Measurements from ENCODE around the gene SPRR5. TPM values are rescaled to one million over a fixed set of nuclear protein-coding genes. Genes with fewer than 3 reads are reported as not detected.
A peak's percentile ranks its signal among the peaks of the same experiment; 100 is the strongest.

The SPRR5 gene
- polyA plus RNA-seq, 1 experiment, result not detected

DNA sequence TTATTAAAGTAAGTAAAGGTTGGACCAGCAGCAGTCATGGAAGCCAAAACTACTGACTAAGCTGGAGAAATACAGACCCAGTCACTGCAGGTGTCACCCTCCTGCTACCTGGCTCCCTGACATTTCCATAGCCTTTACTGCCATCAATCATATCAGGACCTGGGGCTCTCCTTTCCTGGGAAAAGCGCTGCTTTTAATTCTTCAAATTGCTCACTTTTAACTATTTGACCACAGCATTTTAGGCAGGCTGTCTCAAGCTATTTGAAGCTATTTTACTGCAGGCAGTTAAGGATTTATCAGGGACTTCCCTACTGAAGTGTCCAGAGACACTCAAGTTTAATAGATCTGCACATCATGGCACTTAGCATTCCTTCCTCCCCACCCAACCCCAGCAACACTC lies 34.5 kb upstream of the SPRR5 start:
- Histone ChIP-seq H3K9me3 (ENCODE audit: control insufficient read depth, insufficient read depth, low read length) (peaks cover 24% of the 10 kb centered on the region), H3K27ac (ENCODE audit: low read depth, low read length) (no peak overlapping the region), H3K4me3 (ENCODE audit: low read depth, low read length) (no peak overlapping the region), H3K27me3 (ENCODE audit: control insufficient read depth, insufficient read depth, low read length) (no peaks in the 10 kb centered on the region)
- CTCF ChIA-PET, result no interaction called here
- POLR2A ChIA-PET, result no interaction called here
- TF ChIP-seq, protein P1, sequence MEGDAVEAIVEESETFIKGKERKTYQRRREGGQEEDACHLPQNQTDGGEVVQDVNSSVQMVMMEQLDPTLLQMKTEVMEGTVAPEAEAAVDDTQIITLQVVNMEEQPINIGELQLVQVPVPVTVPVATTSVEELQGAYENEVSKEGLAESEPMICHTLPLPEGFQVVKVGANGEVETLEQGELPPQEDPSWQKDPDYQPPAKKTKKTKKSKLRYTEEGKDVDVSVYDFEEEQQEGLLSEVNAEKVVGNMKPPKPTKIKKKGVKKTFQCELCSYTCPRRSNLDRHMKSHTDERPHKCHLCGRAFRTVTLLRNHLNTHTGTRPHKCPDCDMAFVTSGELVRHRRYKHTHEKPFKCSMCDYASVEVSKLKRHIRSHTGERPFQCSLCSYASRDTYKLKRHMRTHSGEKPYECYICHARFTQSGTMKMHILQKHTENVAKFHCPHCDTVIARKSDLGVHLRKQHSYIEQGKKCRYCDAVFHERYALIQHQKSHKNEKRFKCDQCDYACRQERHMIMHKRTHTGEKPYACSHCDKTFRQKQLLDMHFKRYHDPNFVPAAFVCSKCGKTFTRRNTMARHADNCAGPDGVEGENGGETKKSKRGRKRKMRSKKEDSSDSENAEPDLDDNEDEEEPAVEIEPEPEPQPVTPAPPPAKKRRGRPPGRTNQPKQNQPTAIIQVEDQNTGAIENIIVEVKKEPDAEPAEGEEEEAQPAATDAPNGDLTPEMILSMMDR (IDR thresholded peaks at IDR 0.05; ENCODE audit: low read depth, low read length), result no peak
- no peak for DNase-seq (ENCODE audit: low read depth, low spot score)

DNA sequence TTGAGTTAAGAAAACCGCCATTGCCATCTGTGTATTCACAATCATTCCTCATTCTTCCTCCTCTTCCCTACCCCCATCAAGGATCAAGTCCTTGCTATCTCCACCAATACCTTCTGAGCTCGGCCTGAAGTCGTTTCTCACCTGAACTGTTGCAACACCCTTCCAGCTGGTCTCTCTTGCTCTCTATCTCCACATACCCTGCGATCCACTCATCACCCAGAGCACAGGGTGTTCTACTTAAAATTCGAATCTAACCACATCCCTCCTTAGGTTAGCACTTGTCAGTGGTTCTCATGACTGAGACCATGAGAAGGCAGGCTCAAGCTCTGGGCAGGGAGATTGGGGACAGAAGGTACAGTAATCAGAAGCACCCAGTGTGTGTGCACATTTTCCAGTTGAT lies 34.1 kb upstream of the SPRR5 start:
- CTCF ChIA-PET, result no interaction called here
- DNase-seq (ENCODE audit: low read depth, low spot score), result no peak
- H3K9me3 ChIP-seq (ENCODE audit: control insufficient read depth, insufficient read depth, low read length), result peaks cover 24% of the 10 kb centered on the region
- POLR2A ChIA-PET, result no interaction called here
- no peaks in the 10 kb centered on the region for H3K27me3 ChIP-seq (ENCODE audit: control insufficient read depth, insufficient read depth, low read length)
- no peak overlapping the region for H3K4me3 ChIP-seq (ENCODE audit: low read depth, low read length)
- H3K27ac ChIP-seq (ENCODE audit: low read depth, low read length), result no peak overlapping the region
- TF ChIP-seq, protein P1 (IDR thresholded peaks at IDR 0.05; ENCODE audit: low read depth, low read length), result no peak

DNA sequence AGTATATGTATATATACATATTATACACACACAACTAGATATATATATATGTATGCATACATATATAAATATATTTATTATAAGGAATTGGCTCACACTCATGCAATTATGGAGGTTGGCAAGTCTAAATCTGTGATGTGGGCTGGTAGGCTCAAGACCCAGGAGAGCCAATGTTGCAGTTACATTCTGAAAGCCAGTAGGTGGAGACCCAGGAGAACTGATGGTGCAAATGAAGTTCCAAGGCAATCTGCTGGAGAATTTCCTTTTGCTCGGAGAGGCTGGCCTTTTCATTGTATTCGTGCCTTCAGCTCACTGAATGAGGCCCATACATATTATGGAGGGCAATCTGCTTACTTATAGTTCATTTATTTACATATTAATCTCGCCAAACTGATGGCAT lies 29.2 kb upstream of the SPRR5 start:
- no peaks in the 10 kb centered on the region for H3K27me3 ChIP-seq (ENCODE audit: control insufficient read depth, insufficient read depth, low read length)
- no peak for DNase-seq (ENCODE audit: low read depth, low spot score)
- H3K4me3 ChIP-seq (ENCODE audit: low read depth, low read length), result no peak overlapping the region
- no peaks in the 10 kb centered on the region for H3K9me3 ChIP-seq (ENCODE audit: control insufficient read depth, insufficient read depth, low read length)
- no peak overlapping the region for H3K27ac ChIP-seq (ENCODE audit: low read depth, low read length)
- POLR2A ChIA-PET, result no interaction called here
- CTCF ChIA-PET, result no interaction called here
- TF ChIP-seq, protein P1 (IDR thresholded peaks at IDR 0.05; ENCODE audit: low read depth, low read length), result 0 out of 2 replicates have a peak, but pooled peaks have one; percentile 5

DNA sequence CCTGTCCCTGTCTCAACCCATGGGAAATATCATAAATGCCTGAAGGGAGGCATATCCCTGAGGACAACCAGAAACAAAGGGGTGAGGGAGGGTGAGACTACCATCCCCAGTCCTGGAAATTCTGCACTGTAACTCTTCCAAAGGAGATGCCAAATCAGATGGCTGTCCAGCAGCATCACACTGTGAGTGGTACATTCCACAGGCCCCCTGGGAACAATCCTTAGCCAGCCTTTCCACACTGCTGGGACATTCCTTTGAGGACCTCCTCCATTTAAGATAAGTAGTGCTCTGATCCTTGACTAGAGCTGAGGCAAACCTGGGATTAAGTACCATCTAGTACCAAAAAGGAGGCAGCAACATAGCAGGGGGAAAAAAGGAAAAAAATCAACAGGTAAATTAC lies 27.9 kb upstream of the SPRR5 start:
- POLR2A ChIA-PET, result no interaction called here
- Histone ChIP-seq H3K27me3 (ENCODE audit: control insufficient read depth, insufficient read depth, low read length) (no peaks in the 10 kb centered on the region), H3K9me3 (ENCODE audit: control insufficient read depth, insufficient read depth, low read length) (no peaks in the 10 kb centered on the region), H3K4me3 (ENCODE audit: low read depth, low read length) (no peak overlapping the region), H3K27ac (ENCODE audit: low read depth, low read length) (no peak overlapping the region)
- no peak for DNase-seq (ENCODE audit: low read depth, low spot score)
- TF ChIP-seq, protein P1 (IDR thresholded peaks at IDR 0.05; ENCODE audit: low read depth, low read length), result no peak
- CTCF ChIA-PET, result no interaction called here

DNA sequence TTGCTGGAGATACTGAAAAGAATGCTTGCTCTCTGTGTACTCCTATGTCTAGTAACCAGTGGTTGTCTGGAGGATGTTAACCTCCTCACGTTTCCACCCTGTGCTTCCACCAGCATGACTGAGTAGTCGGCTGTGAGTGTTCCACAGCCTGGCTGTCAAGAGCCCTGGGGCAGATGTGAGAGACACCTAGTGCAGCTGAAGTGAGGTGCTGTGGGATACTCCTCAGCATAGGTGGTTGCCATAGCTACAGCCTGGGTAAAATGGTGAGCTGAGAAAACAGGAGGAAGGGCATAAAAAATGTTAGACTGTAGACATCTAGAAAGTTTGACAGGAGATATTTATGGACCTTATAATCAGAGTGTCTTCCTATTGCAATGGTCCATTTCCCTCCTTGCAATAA lies 22.8 kb upstream of the SPRR5 start:
- TF ChIP-seq, protein P1 (IDR thresholded peaks at IDR 0.05; ENCODE audit: low read depth, low read length), result no peak
- Histone ChIP-seq H3K9me3 (ENCODE audit: control insufficient read depth, insufficient read depth, low read length) (no peaks in the 10 kb centered on the region), H3K27ac (ENCODE audit: low read depth, low read length) (no peak overlapping the region), H3K4me3 (ENCODE audit: low read depth, low read length) (no peak overlapping the region), H3K27me3 (ENCODE audit: control insufficient read depth, insufficient read depth, low read length) (no peaks in the 10 kb centered on the region)
- no peak for DNase-seq (ENCODE audit: low read depth, low spot score)
- ChIA-PET POLR2A (no interaction called here), CTCF (no interaction called here)

Data from AG04450 (cell line).